Keratinocyte (primary cell): ENCODE data around the gene FOXI1. TPM values are rescaled to one million over a fixed set of nuclear protein-coding genes. Genes with fewer than 3 reads are reported as not detected.

Source experiments
- DNase-seq: peaks from one replicate; pipeline ENCODE4 v3.0.0-alpha.2; 2011; ENCODE audit warnings: low read depth, missing footprints, low spot score
- FAIRE-seq: peaks from 2 replicates; lab custom pipeline; 2011; peaks lifted over from hg19 to GRCh38; lab: Jason Lieb, UNC
- H2AFZ ChIP-seq: 2 replicates; pipeline ENCODE4 v1.6.0; 2012; ENCODE audit warnings: low read length, control low read depth, inconsistent platforms; ENCODE audit not compliant: control insufficient read depth
- H3K27ac ChIP-seq: 2 replicates; pipeline ENCODE4 v1.5.1; 2011; ENCODE audit warnings: low read length; ENCODE audit not compliant: control insufficient read depth, insufficient read depth
- H3K27me3 ChIP-seq: 3 replicates; pipeline ENCODE4 v1.6.0; 2011; ENCODE audit warnings: low read length; ENCODE audit not compliant: control insufficient read depth, insufficient read depth; ENCODE audit errors: extremely low read depth
- H3K36me3 ChIP-seq, 2 experiments: 2 replicates in 1 of 2; 3 replicates in 1 of 2; pipeline ENCODE4 v1.5.1; 2011; ENCODE audit warnings: low read length in 2 of 2, mild to moderate bottlenecking in 1 of 2; ENCODE audit not compliant: control insufficient read depth in 2 of 2, insufficient read depth in 2 of 2; ENCODE audit errors: extremely low read depth in 1 of 2
- H3K4me1 ChIP-seq: 3 replicates; pipeline ENCODE4 v1.5.1; 2011; ENCODE audit warnings: low read length; ENCODE audit not compliant: control insufficient read depth, insufficient read depth; ENCODE audit errors: extremely low read depth
- H3K4me2 ChIP-seq: 3 replicates; pipeline ENCODE4 v1.6.0; 2011; ENCODE audit warnings: low read depth, low read length; ENCODE audit not compliant: control insufficient read depth, insufficient read depth; ENCODE audit errors: extremely low read depth
- H3K4me3 ChIP-seq, 3 experiments: fragments of 200-600 bp in 1 of 3; sonication (generic) in 1 of 3; 2 replicates in 2 of 3; 3 replicates in 1 of 3; pipeline ENCODE4 v1.5.1; 2011 to 2016; ENCODE audit warnings: low read length in 3 of 3, mild to moderate bottlenecking in 3 of 3, control low read depth in 2 of 3, inconsistent platforms in 1 of 3, low read depth in 1 of 3, mixed read lengths in 1 of 3, mixed run types in 1 of 3, moderate library complexity in 1 of 3; ENCODE audit not compliant: control insufficient read depth in 2 of 3, insufficient read depth in 2 of 3; ENCODE audit errors: extremely low read depth in 1 of 3
- H3K79me2 ChIP-seq: 2 replicates; pipeline ENCODE4 v1.6.0; 2012; ENCODE audit warnings: low read length; ENCODE audit not compliant: control insufficient read depth, insufficient read depth
- H3K9ac ChIP-seq: 3 replicates; pipeline ENCODE4 v1.6.0; 2011; ENCODE audit warnings: low read length; ENCODE audit not compliant: control insufficient read depth, insufficient read depth; ENCODE audit errors: extremely low read depth
- H3K9me1 ChIP-seq: 3 replicates; pipeline ENCODE4 v1.6.0; 2011; ENCODE audit warnings: low read length; ENCODE audit not compliant: control insufficient read depth, insufficient read depth; ENCODE audit errors: extremely low read depth
- H3K9me3 ChIP-seq: 2 replicates; pipeline ENCODE4 v1.5.1; 2012; ENCODE audit warnings: low read depth, low read length; ENCODE audit not compliant: control insufficient read depth
- H4K20me1 ChIP-seq: 3 replicates; pipeline ENCODE4 v1.6.0; 2011; ENCODE audit warnings: low read length; ENCODE audit not compliant: control insufficient read depth, insufficient read depth; ENCODE audit errors: extremely low read depth
- CTCF ChIP-seq, 3 experiments: IDR thresholded peaks in 1 of 3; conservative IDR thresholded peaks in 1 of 3; optimal IDR thresholded peaks in 1 of 3; 2 replicates in 2 of 3; 3 replicates in 1 of 3; pipeline versions ENCODE3 to v1.5.1; 2011; ENCODE audit warnings: low read length in 3 of 3, mild to moderate bottlenecking in 3 of 3, moderate library complexity in 2 of 3, control low read depth in 1 of 3, inconsistent platforms in 1 of 3; ENCODE audit not compliant: insufficient read depth in 2 of 3; ENCODE audit errors: extremely low read depth in 1 of 3
- EZH2 ChIP-seq: IDR thresholded peaks from one replicate; pipeline ENCODE4 v1.6.1; 2012; ENCODE audit warnings: inconsistent platforms, mild to moderate bottlenecking, low read length, moderate library complexity
- dilution Hi-C: fragments of 300-500 bp; cut with MboI; formaldehyde crosslinking; loops from one replicate; pipeline ENCODE4 v1.7.0; 2020; ENCODE audit warnings: low sequenced_read_pairs; ENCODE audit not compliant: extremely low pct_ligation_motif_present
- polyA plus RNA-seq, 5 experiments: library from polyadenylated mRNA; depleted of rRNA in 3 of 5; stranded (reverse) in 3 of 5; stranded (forward) in 1 of 5; unstranded in 1 of 5; fragments of >200 nt; gene quantifications; 1 replicate in 1 of 5; 2 replicates in 3 of 5; 3 replicates in 1 of 5; pipeline versions ENCODE4 v1.2.1 to v1.2.3, GENCODE V29; 2011 to 2012; ENCODE audit warnings: missing spikeins in 2 of 5, low read depth in 1 of 5, low replicate concordance in 1 of 5

Gene FOXI1
- polyA plus RNA-seq, 1 donor (not counting 4 experiments of a cell fraction or from before 2014, with no cell fraction given), result not detected

GRCh38 chr5:170137694-170138214, 32.1 kb downstream of the FOXI1 start:
- Histone ChIP-seq H4K20me1 (no peaks in the 10 kb centered on the region), H2AFZ (no peak overlapping the region), H3K79me2 (no peaks in the 10 kb centered on the region), H3K9me3 (no peaks in the 10 kb centered on the region), H3K27me3 (no peaks in the 10 kb centered on the region), H3K9me1 (no peaks in the 10 kb centered on the region), H3K4me3 (no peak overlapping the region), H3K9ac (no peak overlapping the region), H3K27ac (no peak overlapping the region), H3K4me2 (no peak overlapping the region), H3K4me1 (no peaks in the 10 kb centered on the region), H3K36me3 (no peaks in the 10 kb centered on the region)
- DNase-seq (no peak), FAIRE-seq (no peak)
- dilution Hi-C loops, result no loop called here
- no peak for TF ChIP-seq EZH2
- TF ChIP-seq CTCF (optimal IDR thresholded peaks at IDR 0.05 in 1 of 3, IDR thresholded peaks at IDR 0.05 in 1 of 3, conservative IDR thresholded peaks at IDR 0.05 in 1 of 3; ENCODE audit: extremely low read depth in 1 of 3, insufficient read depth in 2 of 3, low read length in 3 of 3), result no peak

GRCh38 chr5:170138273-170138672, 32.6 kb downstream of the FOXI1 start:
- FAIRE-seq (no peak), DNase-seq (no peak)
- H3K4me1 ChIP-seq, result no peaks in the 10 kb centered on the region
- no peak overlapping the region for H3K4me3 ChIP-seq
- H3K9me3 ChIP-seq, result no peaks in the 10 kb centered on the region
- TF ChIP-seq EZH2 (no peak), CTCF (optimal IDR thresholded peaks at IDR 0.05 in 1 of 3, IDR thresholded peaks at IDR 0.05 in 1 of 3, conservative IDR thresholded peaks at IDR 0.05 in 1 of 3; ENCODE audit: extremely low read depth in 1 of 3, insufficient read depth in 2 of 3, low read length in 3 of 3) (no peak)
- H3K27ac ChIP-seq, result no peak overlapping the region
- H3K36me3 ChIP-seq, result no peaks in the 10 kb centered on the region
- no peak overlapping the region for H3K4me2 ChIP-seq
- dilution Hi-C loops, result no loop called here
- H3K79me2 ChIP-seq, result no peaks in the 10 kb centered on the region
- no peak overlapping the region for H2AFZ ChIP-seq
- H3K9me1 ChIP-seq, result no peaks in the 10 kb centered on the region
- H4K20me1 ChIP-seq, result no peaks in the 10 kb centered on the region
- H3K9ac ChIP-seq, result no peak overlapping the region
- H3K27me3 ChIP-seq, result no peaks in the 10 kb centered on the region
